ENCODE data around the gene SSTR5.

SSTR5 gene

DNA sequence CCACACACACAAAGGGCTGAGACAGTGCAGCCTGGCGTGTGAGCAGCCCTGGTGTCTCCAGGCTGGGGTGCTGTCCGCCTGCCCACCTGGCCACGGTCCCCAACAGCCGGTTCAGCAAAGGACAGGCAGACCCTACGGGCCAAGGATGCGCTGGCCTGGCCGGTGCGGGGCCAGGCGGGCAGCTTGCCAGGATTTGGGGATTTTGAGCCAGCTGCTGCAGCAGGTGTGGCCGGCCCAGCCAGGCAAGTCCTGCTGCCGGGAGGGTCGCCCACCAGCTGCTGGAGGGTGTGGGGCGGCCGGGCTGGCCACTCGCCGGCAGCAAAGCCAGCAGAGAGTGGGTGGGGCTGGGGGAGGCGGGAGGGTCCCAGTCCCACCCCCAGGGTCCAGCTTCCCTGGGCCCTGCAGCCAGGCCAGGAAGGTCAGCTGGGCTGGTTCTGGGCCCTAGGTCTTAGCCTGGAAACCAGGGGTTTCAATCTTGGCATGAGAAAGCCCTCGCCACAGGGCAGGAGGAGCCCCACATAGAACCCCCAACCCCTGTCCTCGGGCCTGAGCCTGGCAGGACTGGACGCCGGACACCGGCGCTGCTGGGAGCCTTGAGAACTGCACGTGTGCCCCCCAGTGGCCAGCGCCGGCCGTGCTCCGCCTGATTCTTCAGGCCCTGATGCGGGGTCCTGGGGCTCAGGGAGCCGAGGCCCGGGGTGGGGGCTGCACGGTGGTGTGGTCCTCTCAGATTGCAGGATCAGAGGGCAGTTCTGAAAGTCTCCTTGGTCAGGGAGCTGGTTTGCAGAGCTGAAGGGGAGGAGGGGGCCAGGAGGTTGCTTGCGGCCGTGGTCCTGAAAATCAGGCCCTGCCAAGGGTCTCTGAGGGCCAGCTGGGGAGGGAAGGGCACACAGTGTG is 17.6 kb upstream of the SSTR5 start:
- peak in 1 of 3 experiments; percentile 38 for DNase-seq (ENCODE audit: low read depth in 3 of 3)

DNA sequence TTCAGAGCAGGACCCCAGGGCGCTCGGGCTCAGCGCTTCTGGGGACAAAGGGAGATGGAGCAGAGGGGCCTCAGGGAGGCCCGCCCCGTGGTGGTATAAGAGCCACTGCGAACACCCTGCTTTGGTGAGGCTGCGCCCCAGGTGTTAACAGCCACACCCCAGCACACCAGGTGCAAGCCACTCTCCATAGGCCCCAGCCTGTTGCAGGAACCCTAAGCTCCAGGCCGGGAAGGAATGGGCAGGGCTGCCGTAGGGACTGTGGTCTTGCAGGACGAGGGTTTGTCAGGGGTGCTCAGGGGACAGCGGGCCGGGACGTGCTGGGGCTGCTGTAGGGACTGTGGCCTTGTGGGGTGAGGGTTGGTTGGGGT is 17.0 kb upstream of the SSTR5 start:
- DNase-seq (ENCODE audit: low read depth in 3 of 3), result no peak

DNA sequence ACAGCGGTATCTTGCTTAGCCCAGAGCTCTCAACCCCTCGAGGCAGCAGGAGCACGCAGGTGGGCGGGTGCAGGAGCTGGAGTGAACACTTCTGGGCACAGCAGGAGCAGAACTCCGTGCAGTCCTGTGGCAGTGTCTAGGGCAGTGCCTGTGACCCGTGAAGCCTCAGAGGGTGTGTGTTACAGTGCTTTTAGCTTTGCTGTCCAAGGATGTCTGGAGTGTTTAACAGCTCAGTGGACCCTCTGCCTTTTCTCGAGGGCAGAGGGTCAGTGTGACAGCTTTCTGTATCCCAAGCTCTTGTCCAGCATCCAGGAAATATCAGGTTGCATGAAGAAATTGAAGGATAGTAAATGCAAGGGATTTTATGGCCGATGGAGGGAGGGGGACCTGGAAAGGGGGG is 16.4 kb upstream of the SSTR5 start:
- DNase-seq (ENCODE audit: low read depth in 3 of 3), result no peak

DNA sequence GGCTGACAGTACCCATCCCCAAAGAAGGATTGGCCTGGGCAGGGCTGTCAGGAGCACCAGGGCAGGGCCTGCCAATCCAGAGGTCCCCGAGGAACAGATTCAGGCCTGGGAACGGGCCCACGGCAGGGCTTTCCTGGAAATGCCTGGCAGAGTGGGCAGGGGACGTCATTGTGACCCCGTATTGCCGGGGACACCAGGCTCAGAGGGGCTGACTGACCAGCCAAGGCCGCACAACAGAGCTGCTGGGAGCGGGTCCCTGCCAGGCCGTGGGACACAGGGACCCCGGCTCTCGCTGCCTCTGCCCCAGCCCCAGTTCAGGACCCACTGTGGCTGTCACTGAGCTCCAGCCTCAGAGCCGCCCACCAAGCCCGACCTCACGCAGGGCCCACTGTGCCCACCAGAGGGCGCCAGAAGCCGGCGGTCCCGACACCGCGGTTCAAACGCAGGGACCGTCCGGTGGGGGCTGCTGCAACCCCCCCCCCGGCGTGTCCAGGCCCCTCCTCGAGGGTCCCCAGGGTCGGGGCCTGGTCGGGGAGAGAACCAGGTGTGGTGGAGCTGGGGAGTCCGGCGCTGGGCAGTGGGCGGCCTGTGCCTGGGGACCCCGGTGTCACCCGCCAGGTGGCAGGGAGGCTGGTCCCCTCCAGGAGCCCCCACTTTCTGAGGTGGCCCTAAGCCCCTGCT is 15.2 kb upstream of the SSTR5 start:
- peak; percentile 46 to 66 (median 57) for DNase-seq (ENCODE audit: low read depth in 3 of 3)

DNA sequence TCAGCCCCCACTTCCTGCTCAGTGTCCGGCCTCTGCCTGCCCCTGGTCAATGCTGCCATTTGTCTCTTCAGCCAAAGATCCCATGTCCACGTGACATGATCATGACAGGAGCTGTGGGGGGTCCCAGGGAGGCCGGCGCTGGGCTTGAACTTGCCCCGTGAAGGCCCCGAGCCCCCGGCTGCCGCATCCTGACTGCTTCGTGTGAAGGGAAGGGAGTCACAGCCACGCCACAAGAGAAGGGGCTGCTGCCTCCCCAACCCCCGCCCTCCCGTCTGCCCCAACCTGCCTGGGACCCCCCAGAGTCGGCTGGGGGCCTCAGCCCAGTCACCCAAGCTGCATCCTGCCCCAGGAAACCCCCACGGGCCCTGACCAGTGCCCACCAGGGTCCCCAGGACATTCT is 14.3 kb upstream of the SSTR5 start:
- DNase-seq (ENCODE audit: low read depth in 3 of 3), result no peak

DNA sequence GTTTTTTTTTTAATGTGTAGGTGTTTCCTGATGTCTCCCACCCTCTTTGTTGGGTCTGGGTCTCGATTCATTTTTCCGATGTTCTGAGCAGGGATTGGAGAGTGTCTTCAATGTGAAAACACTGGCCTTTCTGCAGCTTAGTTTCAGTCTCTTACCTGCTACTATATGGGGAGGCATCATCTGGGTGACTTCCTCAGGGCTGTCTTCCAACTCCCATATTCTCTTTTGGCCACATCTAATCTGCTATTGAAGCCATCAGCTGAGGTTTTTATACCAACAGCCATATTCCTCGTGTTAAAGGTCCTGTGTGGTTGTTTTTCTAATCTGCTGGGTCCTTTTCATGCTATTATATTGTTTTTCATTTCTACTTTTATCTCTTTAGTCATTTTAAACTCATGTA is 13.2 kb upstream of the SSTR5 start:
- DNase-seq (ENCODE audit: low read depth in 3 of 3), result no peak

DNA sequence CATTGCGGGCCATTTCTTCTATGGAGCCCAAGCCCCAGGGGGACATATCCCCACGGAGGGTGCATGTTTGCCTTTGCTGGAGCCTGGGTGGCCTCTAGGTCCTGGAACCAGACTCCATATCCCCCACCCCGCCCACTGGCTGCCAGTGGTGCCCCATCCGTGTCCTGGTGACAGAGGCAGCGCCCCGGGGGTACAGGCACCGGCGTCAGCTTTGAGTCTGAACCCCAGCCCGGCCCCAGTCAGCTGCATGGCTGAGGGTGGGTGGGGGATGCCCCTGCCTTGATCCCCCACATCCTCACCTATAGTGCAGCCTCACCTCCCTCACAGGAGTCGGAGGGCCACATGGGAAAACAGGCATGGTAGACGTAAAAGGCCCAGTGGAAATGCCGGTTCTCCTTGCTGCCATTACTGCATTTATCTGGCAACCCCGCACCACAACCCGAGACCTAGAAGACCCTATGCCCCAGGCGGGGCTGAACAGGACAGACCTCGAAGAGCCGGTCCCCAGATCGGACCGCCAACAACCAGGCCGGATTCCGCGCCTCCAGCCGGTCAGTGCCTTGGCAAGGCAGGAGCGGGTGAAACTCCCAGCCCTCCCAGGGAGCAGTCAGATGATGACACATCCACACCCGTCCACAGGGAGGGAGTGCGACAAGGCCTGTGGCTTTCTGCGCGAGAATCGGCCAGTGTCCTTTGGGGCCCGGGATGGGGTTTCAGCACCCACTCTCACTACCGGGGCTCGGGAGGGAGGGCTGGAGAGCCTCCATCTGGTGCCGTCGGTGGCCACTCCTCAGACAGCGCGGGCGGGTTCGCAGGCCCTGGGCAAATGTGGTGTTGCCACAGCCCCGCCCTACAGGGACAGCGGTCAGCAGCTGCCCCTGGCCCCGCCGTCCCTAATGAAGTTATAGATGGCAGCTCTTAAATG is 11.9 kb upstream of the SSTR5 start:
- DNase-seq (ENCODE audit: low read depth in 3 of 3), result no peak

DNA sequence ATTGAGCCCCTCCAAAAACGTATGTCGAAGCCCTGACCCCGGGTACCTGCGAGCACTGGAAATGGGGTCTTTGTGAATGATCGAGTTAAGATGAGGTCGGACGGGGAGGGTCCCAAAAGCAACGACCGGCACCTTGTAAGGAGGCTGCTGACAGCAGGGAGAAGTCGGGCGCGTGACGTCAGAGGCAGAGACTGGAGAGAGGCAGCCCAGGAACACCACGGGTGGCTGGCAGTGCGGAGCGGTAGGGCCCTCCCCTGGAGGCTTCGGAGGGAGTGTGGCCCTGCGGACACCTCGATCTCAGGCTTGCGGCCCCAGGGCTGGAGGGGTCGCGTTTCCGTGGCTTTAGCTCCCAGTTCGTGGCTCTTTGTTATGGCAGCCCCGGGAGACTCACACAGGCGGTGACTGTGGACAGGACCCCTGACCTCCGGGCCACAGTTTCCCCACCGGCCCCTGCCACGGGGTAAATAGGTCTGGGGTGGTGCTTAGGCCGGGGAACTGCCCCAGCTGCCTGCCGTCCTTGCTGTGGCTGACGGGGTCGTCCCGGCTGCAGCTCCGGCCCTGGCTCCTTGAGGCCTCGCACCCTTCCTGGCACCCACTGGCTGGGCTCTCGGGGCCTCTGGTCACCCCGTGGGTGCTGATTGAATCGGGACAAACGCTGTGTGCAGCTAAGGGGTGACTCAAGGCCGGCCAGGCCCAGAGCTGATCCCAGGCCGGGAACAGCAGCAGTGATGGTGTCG is 10.6 kb upstream of the SSTR5 start:
- DNase-seq (ENCODE audit: low read depth in 3 of 3), result no peak

DNA sequence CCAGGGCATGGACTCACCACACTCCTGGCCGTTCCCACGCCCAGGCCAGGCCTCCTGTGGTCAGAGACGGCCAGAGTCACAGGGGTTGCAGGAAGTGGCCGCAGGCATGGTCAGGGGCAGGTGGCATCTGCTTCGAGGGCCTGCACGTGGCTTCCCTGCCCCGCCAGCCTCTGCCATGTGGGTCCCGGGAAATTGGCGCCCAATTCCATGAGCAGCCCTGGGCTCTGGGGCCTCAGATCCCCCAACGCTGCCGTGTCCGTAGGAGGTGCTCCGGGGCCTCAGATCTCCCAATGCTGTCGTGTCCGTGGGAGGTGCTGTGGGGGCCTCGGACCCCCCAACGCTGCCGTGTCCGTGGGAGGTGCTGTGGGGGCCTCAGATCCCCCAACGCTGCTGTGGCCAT is 9.7 kb upstream of the SSTR5 start:
- DNase-seq (ENCODE audit: low read depth in 3 of 3), result no peak

DNA sequence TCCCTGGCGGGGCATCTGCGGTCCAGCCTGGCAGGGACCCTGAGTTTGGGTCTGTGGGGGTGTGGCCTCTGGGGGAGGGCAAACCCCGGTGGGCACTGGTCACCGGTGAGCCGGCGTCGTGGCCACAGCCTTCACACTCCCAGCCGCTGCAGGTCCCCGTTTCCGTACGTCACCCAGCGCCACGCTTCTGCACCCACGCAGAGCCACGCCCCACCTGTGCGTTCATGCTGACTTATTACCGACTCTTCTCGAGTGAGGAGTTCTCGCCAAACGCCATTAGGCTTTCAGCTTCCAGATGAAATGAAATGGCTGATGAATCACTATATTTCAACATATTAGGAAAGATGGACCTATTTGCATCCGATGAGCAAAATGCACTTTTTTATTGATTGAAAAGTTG is 8.8 kb upstream of the SSTR5 start:
- no peak for DNase-seq (ENCODE audit: low read depth in 3 of 3)

DNA sequence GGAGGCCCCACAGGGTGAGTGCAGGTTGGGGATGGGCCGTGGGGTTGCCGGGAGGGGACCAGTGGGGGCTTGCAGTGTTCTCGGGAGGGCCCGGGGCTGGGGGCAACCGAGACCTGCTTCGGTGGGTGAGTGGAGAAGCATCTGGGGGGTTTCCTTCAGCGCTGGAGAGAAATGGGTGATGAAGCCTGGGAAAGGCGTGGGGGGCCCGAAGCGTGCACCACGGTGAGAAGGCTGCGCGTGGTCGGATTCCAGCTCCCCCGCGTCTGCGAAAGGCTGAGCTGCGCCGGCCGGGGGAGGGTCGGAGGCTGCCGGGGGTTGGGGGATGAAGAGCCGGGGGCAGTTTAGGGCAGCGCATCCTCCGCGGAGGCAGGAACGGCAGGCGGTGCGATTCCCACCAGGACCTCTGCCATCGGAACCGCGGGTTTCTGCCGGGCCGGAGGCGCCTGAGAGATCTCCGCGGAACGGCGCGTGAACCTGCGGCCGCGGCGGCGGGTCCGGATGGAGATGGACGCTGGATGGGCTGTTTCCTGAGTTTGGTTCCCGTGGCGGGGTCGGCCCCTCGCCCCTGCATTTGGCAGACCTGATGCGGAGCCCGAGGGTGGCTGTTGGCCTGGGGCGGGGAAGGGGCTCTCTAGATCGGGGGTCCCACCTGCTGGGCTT is 6.9 kb upstream of the SSTR5 start:
- no peak for DNase-seq (ENCODE audit: low read depth in 3 of 3)

DNA sequence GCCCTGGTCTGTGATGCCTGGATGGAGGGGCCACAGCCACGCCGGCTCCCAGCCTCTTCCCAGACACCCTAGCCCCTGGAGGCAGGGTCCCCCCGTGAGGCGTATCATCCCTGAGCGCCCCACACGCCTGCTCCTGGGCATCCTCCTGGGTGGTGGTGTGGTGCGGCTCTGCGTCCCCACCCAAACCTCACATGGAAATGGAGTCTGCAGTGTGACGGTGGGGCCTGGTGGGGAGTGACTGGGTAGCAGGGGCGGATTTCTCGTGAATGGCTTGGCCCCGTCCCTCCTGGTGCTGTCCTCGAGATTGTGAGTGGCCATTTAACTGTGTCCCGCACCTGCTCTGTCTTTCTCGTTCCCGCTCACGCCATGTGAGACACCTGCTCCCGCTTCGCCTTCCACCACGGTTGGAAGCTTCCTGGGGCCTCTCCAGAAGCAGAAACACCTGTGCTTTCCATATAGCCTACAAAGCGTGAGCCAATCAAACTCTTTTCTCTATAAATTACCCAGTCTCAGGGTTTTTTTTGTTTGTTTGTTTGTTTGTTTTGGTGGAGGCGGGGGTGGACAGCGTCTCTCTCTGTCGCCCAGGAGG is 5.9 kb upstream of the SSTR5 start:
- DNase-seq (ENCODE audit: low read depth in 3 of 3), result no peak

DNA sequence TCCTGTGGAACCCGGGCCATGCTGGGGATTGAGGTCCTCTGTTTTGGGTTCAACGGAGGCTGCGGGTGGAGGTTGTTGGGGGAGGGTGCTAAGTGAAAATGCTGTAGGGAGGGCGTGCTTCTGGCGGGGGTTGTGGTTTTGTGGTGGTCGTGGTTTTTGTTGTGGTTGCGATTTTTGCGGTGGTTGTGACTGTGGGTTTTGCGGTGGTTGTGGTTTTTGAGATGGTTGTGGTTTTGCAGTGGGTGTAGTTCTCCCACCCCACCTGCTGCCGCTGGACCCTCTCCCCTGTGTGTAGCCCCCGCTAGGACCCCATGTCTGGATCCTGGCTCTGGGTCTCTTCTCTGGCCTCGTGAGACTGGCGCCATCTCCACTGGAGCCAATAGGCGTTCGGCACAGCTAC is 4.9 kb upstream of the SSTR5 start:
- DNase-seq (ENCODE audit: low read depth in 3 of 3), result no peak

DNA sequence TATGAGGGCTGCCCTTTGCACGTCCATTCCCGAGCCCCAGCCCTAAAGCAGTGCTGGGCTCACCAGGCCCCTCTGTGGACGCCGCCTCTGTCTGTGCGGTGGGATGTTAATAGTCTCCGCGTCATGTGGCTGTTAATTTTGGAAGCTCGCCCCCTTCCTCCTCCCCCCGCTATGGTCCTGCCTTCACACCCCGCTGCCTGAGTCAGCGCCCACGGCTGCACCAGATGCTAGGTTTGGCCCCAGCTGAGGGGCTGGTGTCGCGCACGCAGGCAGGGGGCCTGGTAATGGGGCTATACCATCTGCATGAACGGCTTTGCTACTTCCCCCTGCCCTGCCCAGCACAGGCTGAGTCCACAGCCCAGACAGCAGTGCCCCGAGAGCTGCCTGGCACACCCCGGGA is 4.1 kb upstream of the SSTR5 start:
- DNase-seq (ENCODE audit: low read depth in 3 of 3), result no peak

DNA sequence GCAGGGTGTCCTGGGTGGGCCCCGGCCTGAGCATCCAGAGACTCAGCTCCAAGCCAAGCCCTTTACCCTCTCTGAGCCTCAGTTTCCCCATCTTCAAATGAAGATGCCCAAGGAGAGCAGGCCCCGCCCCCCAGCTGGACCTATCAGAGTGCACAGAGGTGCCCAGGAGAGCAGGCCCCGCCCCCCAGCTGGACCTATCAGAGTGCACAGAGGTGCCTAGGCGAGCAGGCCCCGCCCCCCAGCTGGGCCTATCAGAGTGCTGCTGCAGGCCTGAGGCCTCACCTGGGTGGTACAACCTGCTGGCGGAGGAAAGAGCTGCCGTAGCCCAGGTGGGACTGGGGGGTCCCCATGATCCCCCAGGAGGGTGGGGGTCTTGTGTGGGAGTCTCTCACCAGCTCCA is 3.4 kb upstream of the SSTR5 start:
- peak in 1 of 3 experiments; percentile 16 for DNase-seq (ENCODE audit: low read depth in 3 of 3)

DNA sequence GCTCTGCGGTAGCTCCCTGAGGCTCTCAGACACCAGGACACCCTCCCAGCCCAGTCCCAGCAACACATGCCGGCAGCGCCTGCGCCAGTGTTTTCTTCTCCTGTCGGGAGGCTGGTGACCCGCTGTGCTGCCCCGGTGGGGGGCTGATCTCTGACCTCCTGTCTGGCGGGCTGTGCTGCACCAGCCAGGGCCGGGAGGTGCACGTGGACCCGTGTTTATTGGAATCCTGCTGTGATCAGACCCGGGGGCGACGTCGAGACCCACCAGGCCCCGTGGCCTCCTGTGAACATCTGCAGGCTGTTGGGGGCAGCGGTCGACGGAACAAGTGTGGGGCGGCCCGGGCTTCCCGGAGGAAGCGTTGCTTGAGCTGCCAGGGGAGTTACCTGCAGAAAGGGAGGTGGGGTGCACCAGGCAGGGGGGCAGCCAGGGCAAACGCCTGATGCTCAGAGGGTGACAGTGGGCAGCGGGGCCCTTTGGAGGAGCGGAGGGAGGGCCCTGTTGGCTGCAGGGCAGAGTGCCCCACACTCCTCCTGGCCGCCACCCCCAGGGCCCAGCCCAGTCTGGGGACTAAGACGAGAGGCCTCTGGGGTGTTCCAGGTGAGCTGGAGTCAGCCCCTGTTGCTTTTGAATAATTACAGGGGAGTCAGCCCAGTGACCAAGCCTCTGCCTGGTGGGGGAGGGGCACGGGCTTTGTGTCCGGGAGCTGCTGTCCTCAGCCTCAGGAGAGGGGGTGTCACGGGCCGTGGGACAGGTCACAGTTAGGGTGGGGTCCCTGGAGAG is 2.3 kb upstream of the SSTR5 start:
- DNase-seq (ENCODE audit: low read depth in 3 of 3), result no peak

DNA sequence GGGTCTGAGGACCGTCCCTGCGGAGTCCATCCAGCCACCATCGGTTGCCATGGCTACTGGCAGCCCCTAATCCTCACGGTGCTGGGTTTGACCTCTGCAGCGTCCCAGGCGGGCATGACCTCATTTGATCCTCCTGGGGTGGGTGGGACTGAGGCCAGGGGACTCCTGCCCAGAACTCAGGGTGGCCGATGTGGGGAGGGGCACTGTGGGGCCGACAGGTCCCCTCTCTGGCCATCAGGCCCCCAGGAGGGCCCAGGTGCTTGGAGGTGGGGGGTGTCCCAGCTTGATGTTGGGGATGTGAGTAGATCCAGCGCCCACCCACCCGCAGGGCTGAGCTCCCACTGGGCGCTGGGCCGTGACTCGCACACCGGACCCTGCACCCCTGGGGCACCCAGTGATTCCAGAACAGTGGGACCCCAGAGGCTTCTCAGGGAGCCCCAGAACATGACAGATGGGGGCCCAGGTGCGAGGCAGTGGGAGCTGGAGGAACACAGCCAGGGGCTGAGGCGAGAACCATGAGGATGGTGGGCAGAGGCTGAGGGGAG is 1.6 kb upstream of the SSTR5 start:
- no peak for DNase-seq (ENCODE audit: low read depth in 3 of 3)

DNA sequence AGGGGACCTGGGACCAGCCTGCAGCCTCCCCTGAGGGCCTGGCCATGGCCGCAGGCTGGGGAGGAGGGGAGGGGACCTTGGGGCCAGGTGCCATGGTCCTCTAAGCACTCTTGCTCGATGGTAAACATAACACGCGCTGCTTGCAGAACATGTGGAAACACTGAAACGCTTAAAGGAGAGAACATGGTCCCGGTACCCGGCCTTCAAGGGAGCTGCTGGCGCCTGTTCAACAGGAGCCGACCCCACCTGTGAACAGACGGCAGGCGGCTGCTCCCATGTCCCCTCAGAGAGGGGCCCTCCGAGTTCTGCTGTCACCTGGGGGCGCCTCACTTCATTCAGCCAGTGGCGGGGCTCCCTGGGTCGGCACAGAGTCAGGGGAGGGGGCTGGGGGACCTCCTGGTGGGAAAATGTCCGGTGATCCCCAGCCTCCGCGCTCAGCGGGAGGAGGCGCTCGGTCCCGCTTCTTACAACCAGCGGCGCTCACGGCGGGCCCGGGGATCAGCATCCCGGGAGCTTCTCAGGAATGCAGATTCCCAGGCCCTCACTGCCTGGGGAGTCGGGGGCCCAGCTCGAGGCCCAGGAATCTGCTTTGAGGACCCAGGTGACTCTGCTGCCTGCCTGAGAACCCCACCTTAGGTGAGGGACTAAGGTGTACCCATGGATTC is 854 bp upstream of the SSTR5 start:
- no peak for DNase-seq (ENCODE audit: low read depth in 3 of 3)

DNA sequence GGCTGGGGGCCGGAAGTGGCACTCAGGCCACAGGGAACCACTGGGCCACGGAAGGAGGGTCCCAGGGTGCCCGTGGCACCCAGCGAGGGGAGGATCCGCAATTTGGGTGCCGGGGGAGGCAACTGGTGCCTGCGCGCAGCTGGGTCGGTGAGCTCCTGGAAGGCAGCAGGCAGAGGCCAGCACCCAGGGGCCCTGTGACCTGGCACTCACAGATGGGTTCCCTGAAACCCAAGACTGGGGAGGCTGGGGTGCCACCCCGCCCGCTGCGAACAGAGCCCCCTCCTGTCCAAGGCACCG is 663 bp downstream of the SSTR5 start:
- DNase-seq (ENCODE audit: low read depth in 3 of 3), result no peak
